Peyer's patch (tissue), 4 donors: Measurements from ENCODE around the gene MATN3.

ENCODE experiments used
- CTCF ChIP-seq, 6 experiments: fragments of 450-650 bp in 4 of 6; fragments of 200-600 bp in 2 of 6; sonication (generic) in 1 of 6; IDR thresholded peaks; one replicate each; pipeline ENCODE4 v1.5.1; 2017 to 2019; ENCODE audit warnings: antibody characterized with exemption in 6 of 6, mild to moderate bottlenecking in 3 of 6, moderate library complexity in 1 of 6
- POLR2A ChIP-seq, 2 donors: fragments of 450-650 bp; IDR thresholded peaks; one replicate each; pipeline ENCODE4 v1.5.1; 2017; ENCODE audit warnings: antibody characterized with exemption in 2 of 2, mild to moderate bottlenecking in 2 of 2, moderate library complexity in 2 of 2

- TF ChIP-seq CTCF (IDR thresholded peaks at IDR 0.05) (no peak), POLR2A (IDR thresholded peaks at IDR 0.05) (no peak)
Observed at GRCh38 chr2:20019747-20020146, 7.3 kb upstream of the MATN3 start.
